MCF 10A (cell line): ENCODE data around the gene SLC22A14. TPM values are rescaled to one million over a fixed set of nuclear protein-coding genes. Genes with fewer than 3 reads are reported as not detected.
"Not testable (repeated sequence)": the region's sequence is repeated elsewhere in the genome, so short reads cannot be mapped to it uniquely, and the experiment has no call there.

Source experiments
- BruUV-seq: library from RNA; stranded (reverse); fragments of 400-500 nt; replicated peaks from 2 replicates; lab custom pipeline; 2021; lab: Mats Ljungman, UMichigan
- CTCF ChIA-PET: fragments of 300-600 bp; sonication (Branson Sonifier 250); formaldehyde crosslinking; extraction: SDS; loops from one replicate; lab custom pipeline; 2021; ENCODE audit warnings: antibody characterized with exemption, inconsistent platforms; lab: Yijun Ruan, JAX
- POLR2A ChIA-PET: fragments of 300-600, 350-650 bp; sonication (Branson Sonifier 250); formaldehyde crosslinking; extraction: SDS; loops from one replicate; lab custom pipeline; 2020; ENCODE audit warnings: antibody characterized with exemption, inconsistent platforms; lab: Yijun Ruan, JAX
- DNase-seq: peaks from one replicate; pipeline ENCODE4 v3.0.0-alpha.2; 2018; ENCODE audit not compliant: unreplicated experiment
- H3K27ac Mint-ChIP-seq: one replicate; pipeline ENCODE4 v1.8.0; 2022; ENCODE audit warnings: mild to moderate bottlenecking, low read depth, mixed read lengths; ENCODE audit not compliant: unreplicated experiment
- H3K27me3 Mint-ChIP-seq: one replicate; pipeline ENCODE4 v1.8.0; 2022; ENCODE audit warnings: mixed read lengths; ENCODE audit not compliant: insufficient read depth, unreplicated experiment
- H3K36me3 Mint-ChIP-seq: one replicate; pipeline ENCODE4 v1.8.0; 2022; ENCODE audit warnings: mild to moderate bottlenecking, moderate library complexity, mixed read lengths; ENCODE audit not compliant: insufficient read depth, unreplicated experiment
- H3K4me1 Mint-ChIP-seq: one replicate; pipeline ENCODE4 v1.8.0; 2022; ENCODE audit warnings: mixed read lengths; ENCODE audit not compliant: insufficient read depth, unreplicated experiment
- H3K4me3 Mint-ChIP-seq: one replicate; pipeline ENCODE4 v1.8.0; 2022; ENCODE audit warnings: mild to moderate bottlenecking, moderate library complexity, mixed read lengths; ENCODE audit not compliant: unreplicated experiment
- H3K9me3 Mint-ChIP-seq: one replicate; pipeline ENCODE4 v1.8.0; 2022; ENCODE audit warnings: mixed read lengths; ENCODE audit not compliant: unreplicated experiment
- CTCF ChIP-seq: fragments of 200-600 bp; IDR thresholded peaks from one replicate; pipeline ENCODE4 v1.8.0; 2022; ENCODE audit warnings: antibody characterized with exemption, mild to moderate bottlenecking; ENCODE audit not compliant: unreplicated experiment
- intact Hi-C: fragments of 100-400 bp; cut with micrococcal nuclease; formaldehyde crosslinking; loops from 2 replicates; pipeline ENCODE4 v1.14.1; 2022
- total RNA-seq: library from RNA; stranded (reverse); gene quantifications from 2 replicates; pipeline ENCODE4 v1.2.3, GENCODE V29; 2022

SLC22A14 gene
- total RNA-seq, 1 experiment from 2014 or later = 0.44 TPM

- no TSS peak for BruUV-seq
- no peak overlapping the region for H3K27ac Mint-ChIP-seq
- TF ChIP-seq CTCF = no peak
- ChIA-PET POLR2A (no interaction called here), CTCF (interaction anchor here (1.1 kb wide), 1 partner anchor 62 kb away, joined by 3 read pairs; no protein-coding TSS in a partner anchor)
- no peaks in the 10 kb centered on the region for H3K9me3 Mint-ChIP-seq
- peaks cover 3% of the 10 kb centered on the region for H3K36me3 Mint-ChIP-seq
- no peaks in the 10 kb centered on the region for H3K27me3 Mint-ChIP-seq
- no peak for DNase-seq
- H3K4me1 Mint-ChIP-seq = no peaks in the 10 kb centered on the region
- intact Hi-C loops = no loop called here
- no peak overlapping the region for H3K4me3 Mint-ChIP-seq
Observed at GRCh38 chr3:38283810-38284755, 2.0 kb downstream of the SLC22A14 start.

GRCh38 chr3:38284756-38285150 lies 2.7 kb downstream of the SLC22A14 start:
- DNase-seq = no peak
- H3K27me3 Mint-ChIP-seq = no peaks in the 10 kb centered on the region
- no peaks in the 10 kb centered on the region for H3K9me3 Mint-ChIP-seq
- no peaks in the 10 kb centered on the region for H3K4me1 Mint-ChIP-seq
- intact Hi-C loops = no loop called here
- BruUV-seq = no TSS peak
- POLR2A ChIA-PET = no interaction called here
- no peaks in the 10 kb centered on the region for H3K36me3 Mint-ChIP-seq
- H3K4me3 Mint-ChIP-seq = no peak overlapping the region
- CTCF ChIA-PET = interaction anchor here (1.1 to 1.4 kb wide), 2 partner anchors 13 to 61 kb away, joined by 3 to 8 read pairs; no protein-coding TSS in a partner anchor
- no peak for TF ChIP-seq CTCF
- no peak overlapping the region for H3K27ac Mint-ChIP-seq

- H3K9me3 Mint-ChIP-seq, H3K27me3 Mint-ChIP-seq, H3K36me3 Mint-ChIP-seq, POLR2A ChIA-PET, DNase-seq, H3K4me1 Mint-ChIP-seq, H3K4me3 Mint-ChIP-seq, intact Hi-C loops, BruUV-seq, H3K27ac Mint-ChIP-seq: not testable (repeated sequence)
- CTCF ChIA-PET = interaction anchor here (0.6 to 1.1 kb wide), 2 partner anchors 9 to 63 kb away, joined by 3 to 9 read pairs; no protein-coding TSS in a partner anchor
Observed at GRCh38 chr3:38289286-38290217, 7.5 kb downstream of the SLC22A14 start.

GRCh38 chr3:38297053-38297452 lies 15.0 kb downstream of the SLC22A14 start:
- CTCF ChIA-PET = interaction anchor here (0.6 to 3.1 kb wide), 11 partner anchors 9 to 703 kb away, joined by 3 to 21 read pairs (median 4); partner anchors contain the start of gene XYLB

More at GRCh38 chr3:38297053-38297452, 15.0 kb downstream of the SLC22A14 start:
- DNase-seq, BruUV-seq, H3K27me3 Mint-ChIP-seq, H3K9me3 Mint-ChIP-seq, H3K36me3 Mint-ChIP-seq, H3K4me3 Mint-ChIP-seq, intact Hi-C loops, H3K27ac Mint-ChIP-seq, H3K4me1 Mint-ChIP-seq: not testable (repeated sequence)
- POLR2A ChIA-PET = interaction anchor here (0.7 kb wide), 1 partner anchor 160 kb away, joined by 3 read pairs; the partner anchor contains the start of gene ACAA1
